Measurements from ENCODE around the gene CCDC81. TPM values are rescaled to one million over a fixed set of nuclear protein-coding genes. Genes with fewer than 3 reads are reported as not detected.

Gene CCDC81
- total RNA-seq, result 1 to 10 TPM in 2 of 4 donors, not detected in 2; 1.1 to 1.8 TPM

- H3K36me3 ChIP-seq, result no peaks in the 10 kb centered on the region
- no peaks in the 10 kb centered on the region for H3K27me3 ChIP-seq
- no peak for DNase-seq (ENCODE audit: low spot score in 2 of 2)
- H3K9me3 ChIP-seq, result no peaks in the 10 kb centered on the region
- no peaks in the 10 kb centered on the region for H3K4me1 ChIP-seq
- 19% methylated on average over 25 of the region's 25 CpGs for WGBS
- TF ChIP-seq POLR2A (IDR thresholded peaks at IDR 0.05) (no peak), POLR2AphosphoS5 (IDR thresholded peaks at IDR 0.05) (no peak), EP300 (IDR thresholded peaks at IDR 0.05) (no peak)
- no peak within 1 kb of the TSS for H3K27ac ChIP-seq
- peak within 1 kb of the TSS; percentile 4 for H3K4me3 ChIP-seq
Measured at GRCh38 chr11:86374586-86374985, at the start of gene CCDC81. TSS of gene CCDC81 (plus strand) at chr11:86374887. CDS start at chr11:86375164, 277 bp downstream.

- no peak for DNase-seq (ENCODE audit: low spot score in 2 of 2)
- Histone ChIP-seq H3K27ac (no peak overlapping the region), H3K9me3 (no peaks in the 10 kb centered on the region), H3K27me3 (no peaks in the 10 kb centered on the region), H3K36me3 (peaks cover 23% of the 10 kb centered on the region), H3K4me1 (no peaks in the 10 kb centered on the region), H3K4me3 (no peak overlapping the region)
- TF ChIP-seq POLR2A (IDR thresholded peaks at IDR 0.05) (no peak), CTCF (IDR thresholded peaks at IDR 0.05) (no peak), EP300 (IDR thresholded peaks at IDR 0.05) (no peak), POLR2AphosphoS5 (IDR thresholded peaks at IDR 0.05) (no peak)
- WGBS, result 90% methylated on average over 6 of the region's 6 CpGs
Measured at GRCh38 chr11:86335131-86335767, 39.4 kb upstream of the CCDC81 start.

- Histone ChIP-seq H3K4me3 (no peak overlapping the region), H3K9me3 (no peaks in the 10 kb centered on the region), H3K27me3 (no peaks in the 10 kb centered on the region), H3K4me1 (no peaks in the 10 kb centered on the region), H3K27ac (no peak overlapping the region), H3K36me3 (peaks cover 23% of the 10 kb centered on the region)
- DNase-seq (ENCODE audit: low spot score in 2 of 2), result no peak
- no peak for TF ChIP-seq POLR2A (IDR thresholded peaks at IDR 0.05)
- TF ChIP-seq POLR2AphosphoS5 (IDR thresholded peaks at IDR 0.05), result no peak
- no peak for TF ChIP-seq EP300 (IDR thresholded peaks at IDR 0.05)
- no peak for TF ChIP-seq CTCF (IDR thresholded peaks at IDR 0.05)
- 93% methylated on average over 2 of the region's 2 CpGs for WGBS
Measured at GRCh38 chr11:86337227-86337626, 37.5 kb upstream of the CCDC81 start.

- TF ChIP-seq CTCF (IDR thresholded peaks at IDR 0.05) (no peak), POLR2A (IDR thresholded peaks at IDR 0.05) (no peak), POLR2AphosphoS5 (IDR thresholded peaks at IDR 0.05) (no peak), EP300 (IDR thresholded peaks at IDR 0.05) (no peak)
- Histone ChIP-seq H3K4me3 (no peak overlapping the region), H3K27me3 (no peaks in the 10 kb centered on the region), H3K27ac (no peak overlapping the region), H3K36me3 (peaks cover 15% of the 10 kb centered on the region), H3K4me1 (no peaks in the 10 kb centered on the region), H3K9me3 (no peaks in the 10 kb centered on the region)
- no peak for DNase-seq (ENCODE audit: low spot score in 2 of 2)
- WGBS, result 92% methylated on average over 3 of the region's 3 CpGs
Measured at GRCh38 chr11:86341382-86341781, 33.3 kb upstream of the CCDC81 start.

GRCh38 chr11:86346513-86346912, 28.2 kb upstream of the CCDC81 start:
- Histone ChIP-seq H3K4me1 (no peaks in the 10 kb centered on the region), H3K27ac (no peak overlapping the region), H3K9me3 (no peaks in the 10 kb centered on the region), H3K36me3 (peaks cover 13% of the 10 kb centered on the region), H3K4me3 (no peak overlapping the region), H3K27me3 (no peaks in the 10 kb centered on the region)
- 92% methylated on average over 3 of the region's 3 CpGs for WGBS
- no peak for DNase-seq (ENCODE audit: low spot score in 2 of 2)
- no peak for TF ChIP-seq CTCF (IDR thresholded peaks at IDR 0.05)
- TF ChIP-seq EP300 (IDR thresholded peaks at IDR 0.05), result no peak
- no peak for TF ChIP-seq POLR2A (IDR thresholded peaks at IDR 0.05)
- TF ChIP-seq POLR2AphosphoS5 (IDR thresholded peaks at IDR 0.05), result no peak

All from suprapubic skin (tissue), 4 donors.